ENCODE data around the gene KLHL33.
"Not testable (repeated sequence)": the region's sequence is repeated elsewhere in the genome, so short reads cannot be mapped to it uniquely, and the experiment has no call there.

DNA sequence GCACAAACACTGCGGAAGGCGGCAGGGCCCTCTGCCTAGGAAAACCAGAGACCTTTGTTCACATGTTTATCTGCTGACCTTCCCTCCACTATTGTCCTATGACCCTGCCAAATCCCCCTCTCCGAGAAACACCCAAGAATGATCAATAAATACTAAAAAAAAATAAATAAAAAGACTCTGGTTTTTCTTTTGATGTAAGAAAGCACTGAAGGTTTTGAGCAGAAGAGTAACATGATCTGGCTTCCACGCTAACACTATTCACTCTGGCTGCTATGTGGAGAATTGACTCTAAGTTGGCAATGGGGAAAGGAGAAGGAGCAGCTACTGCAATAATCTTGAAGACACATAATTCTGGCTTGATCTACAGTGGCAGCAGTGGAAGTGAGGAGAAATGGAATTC, 7.7 kb upstream of the KLHL33 start:
- TF ChIP-seq, protein P1, sequence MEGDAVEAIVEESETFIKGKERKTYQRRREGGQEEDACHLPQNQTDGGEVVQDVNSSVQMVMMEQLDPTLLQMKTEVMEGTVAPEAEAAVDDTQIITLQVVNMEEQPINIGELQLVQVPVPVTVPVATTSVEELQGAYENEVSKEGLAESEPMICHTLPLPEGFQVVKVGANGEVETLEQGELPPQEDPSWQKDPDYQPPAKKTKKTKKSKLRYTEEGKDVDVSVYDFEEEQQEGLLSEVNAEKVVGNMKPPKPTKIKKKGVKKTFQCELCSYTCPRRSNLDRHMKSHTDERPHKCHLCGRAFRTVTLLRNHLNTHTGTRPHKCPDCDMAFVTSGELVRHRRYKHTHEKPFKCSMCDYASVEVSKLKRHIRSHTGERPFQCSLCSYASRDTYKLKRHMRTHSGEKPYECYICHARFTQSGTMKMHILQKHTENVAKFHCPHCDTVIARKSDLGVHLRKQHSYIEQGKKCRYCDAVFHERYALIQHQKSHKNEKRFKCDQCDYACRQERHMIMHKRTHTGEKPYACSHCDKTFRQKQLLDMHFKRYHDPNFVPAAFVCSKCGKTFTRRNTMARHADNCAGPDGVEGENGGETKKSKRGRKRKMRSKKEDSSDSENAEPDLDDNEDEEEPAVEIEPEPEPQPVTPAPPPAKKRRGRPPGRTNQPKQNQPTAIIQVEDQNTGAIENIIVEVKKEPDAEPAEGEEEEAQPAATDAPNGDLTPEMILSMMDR (IDR thresholded peaks at IDR 0.05; ENCODE audit: poor library complexity) = not testable (repeated sequence)
- TF ChIP-seq EZH2 (IDR thresholded peaks at IDR 0.05; ENCODE audit: borderline replicate concordance) = not testable (repeated sequence)

All from hepatocyte (in vitro differentiated cells).